CD14-positive monocyte (primary cell): ENCODE results near the gene PTGR3. TPM values are rescaled to one million over a fixed set of nuclear protein-coding genes. Genes with fewer than 3 reads are reported as not detected.

ENCODE experiments used
- DNase-seq, 3 donors: peaks; one replicate each; pipeline ENCODE4 v3.0.0-alpha.2; 2011 to 2022
- H2AFZ ChIP-seq: 2 replicates; pipeline ENCODE4 v1.6.0; 2012; ENCODE audit warnings: mild to moderate bottlenecking, low read depth, low read length, inconsistent platforms; ENCODE audit not compliant: insufficient read depth, poor library complexity, severe bottlenecking
- H3K27ac ChIP-seq, 2 donors: 1 replicate in 1 of 2; 2 replicates in 1 of 2; pipeline ENCODE4 v1.5.1; 2012 to 2013; ENCODE audit warnings: low read length in 2 of 2, control low read depth in 1 of 2, inconsistent platforms in 1 of 2, low read depth in 1 of 2, mild to moderate bottlenecking in 1 of 2
- H3K27me3 ChIP-seq, 2 donors: one replicate each; pipeline versions ENCODE4 v1.6.0 to v1.6.1; 2011 to 2013; ENCODE audit warnings: low read length in 2 of 2; ENCODE audit not compliant: control insufficient read depth in 2 of 2, insufficient read depth in 2 of 2
- H3K36me3 ChIP-seq, 2 donors: replicated peaks in 1 of 2; 1 replicate in 1 of 2; 2 replicates in 1 of 2; pipeline versions ENCODE4 v1.5.1 to v1.6.1; 2012 to 2013; ENCODE audit warnings: low read length in 2 of 2, control low read depth in 1 of 2, inconsistent platforms in 1 of 2, mild to moderate bottlenecking in 1 of 2; ENCODE audit not compliant: insufficient read depth in 2 of 2, control insufficient read depth in 1 of 2
- H3K4me1 ChIP-seq, 2 donors: 1 replicate in 1 of 2; 2 replicates in 1 of 2; pipeline versions ENCODE4 v1.5.1 to v1.6.1; 2012 to 2013; ENCODE audit warnings: low read length in 2 of 2, control low read depth in 1 of 2, inconsistent platforms in 1 of 2, mild to moderate bottlenecking in 1 of 2, moderate library complexity in 1 of 2; ENCODE audit not compliant: insufficient read depth in 2 of 2, control insufficient read depth in 1 of 2
- H3K4me2 ChIP-seq: replicated peaks from 2 replicates; pipeline ENCODE3; 2012; ENCODE audit warnings: low read length, moderate library complexity, mild to moderate bottlenecking; ENCODE audit not compliant: poor library complexity, severe bottlenecking; ENCODE audit errors: extremely low read depth
- H3K4me3 ChIP-seq, 3 experiments: fragments of 200-600 bp in 1 of 3; sonication (generic) in 1 of 3; replicated peaks in 1 of 3; 1 replicate in 2 of 3; 2 replicates in 1 of 3; pipeline ENCODE4 v1.5.1; 2011 to 2013; ENCODE audit warnings: low read length in 3 of 3, mild to moderate bottlenecking in 3 of 3, control low read depth in 2 of 3, low read depth in 2 of 3, inconsistent platforms in 1 of 3, moderate library complexity in 1 of 3
- H3K79me2 ChIP-seq: 2 replicates; pipeline ENCODE4 v1.6.0; 2012; ENCODE audit warnings: mild to moderate bottlenecking, control low read depth, inconsistent platforms, low read length, moderate library complexity; ENCODE audit not compliant: insufficient read depth
- H3K9ac ChIP-seq: 2 replicates; pipeline ENCODE4 v1.6.0; 2017; ENCODE audit warnings: low read length, mild to moderate bottlenecking; ENCODE audit not compliant: insufficient read depth, poor library complexity, severe bottlenecking
- H3K9me3 ChIP-seq, 2 donors: replicated peaks in 1 of 2; 1 replicate in 1 of 2; 2 replicates in 1 of 2; pipeline versions ENCODE4 v1.5.1 to v1.6.1; 2012 to 2013; ENCODE audit warnings: low read length in 2 of 2, control low read depth in 1 of 2; ENCODE audit not compliant: control insufficient read depth in 1 of 2, insufficient read depth in 1 of 2
- H4K20me1 ChIP-seq: 2 replicates; pipeline ENCODE4 v1.6.0; 2012; ENCODE audit warnings: mild to moderate bottlenecking, low read length, control low read depth, moderate library complexity; ENCODE audit not compliant: insufficient read depth
- H3K27ac Mint-ChIP-seq, 7 donors: one replicate each; pipeline ENCODE4 v1.8.0; 2020; ENCODE audit warnings: mild to moderate bottlenecking in 7 of 7, mixed read lengths in 7 of 7, moderate library complexity in 6 of 7, inconsistent platforms in 2 of 7
- H3K27me3 Mint-ChIP-seq, 3 donors: one replicate each; pipeline ENCODE4 v1.8.0; 2021 to 2022; ENCODE audit warnings: low read depth in 3 of 3, mild to moderate bottlenecking in 3 of 3, mixed read lengths in 3 of 3, moderate library complexity in 3 of 3, inconsistent platforms in 1 of 3
- H3K36me3 Mint-ChIP-seq, 2 donors: one replicate each; pipeline ENCODE4 v1.8.0; 2020; ENCODE audit warnings: mixed read lengths in 2 of 2, inconsistent platforms in 1 of 2, mild to moderate bottlenecking in 1 of 2
- H3K4me1 Mint-ChIP-seq: one replicate; pipeline ENCODE4 v1.8.0; 2020; ENCODE audit warnings: mild to moderate bottlenecking, mixed read lengths
- H3K4me3 Mint-ChIP-seq, 2 donors: one replicate each; pipeline ENCODE4 v1.8.0; 2020; ENCODE audit warnings: mild to moderate bottlenecking in 2 of 2, mixed read lengths in 2 of 2, moderate library complexity in 1 of 2
- H3K9me3 Mint-ChIP-seq, 7 donors: one replicate each; pipeline ENCODE4 v1.8.0; 2020 to 2022; ENCODE audit warnings: mixed read lengths in 7 of 7, mild to moderate bottlenecking in 6 of 7, moderate library complexity in 6 of 7, inconsistent platforms in 2 of 7
- CTCF ChIP-seq: fragments of 200-600 bp; IDR thresholded peaks from one replicate; pipeline ENCODE4 v1.8.0; 2022; ENCODE audit warnings: antibody characterized with exemption, mild to moderate bottlenecking
- WGBS: methylation state at CpG from one replicate; pipeline ENCODE4 v1.1.5; 2013; ENCODE audit warnings: missing lambda C conversion rate; ENCODE audit not compliant: insufficient coverage; 5-methylcytosine and 5-hydroxymethylcytosine counted together
- intact Hi-C, 2 donors: fragments of 100-400 bp; cut with micrococcal nuclease; formaldehyde crosslinking; loops; one replicate each; pipeline versions ENCODE4 v1.15.0 to v1.15.1; 2023
- polyA plus RNA-seq, 3 donors: library from polyadenylated mRNA; depleted of rRNA in 1 of 3; unstranded in 2 of 3; stranded (reverse) in 1 of 3; fragments of 300-500 nt in 2 of 3; fragments of >200 nt in 1 of 3; fragmentation: Illumina TruSeq in 2 of 3; gene quantifications; 1 replicate in 2 of 3; 2 replicates in 1 of 3; pipeline ENCODE4 v1.2.3, GENCODE V29; 2012 to 2021

Gene PTGR3
- polyA plus RNA-seq, 3 donors = 15.5 to 27.5 (median 23.6) TPM

GRCh38 chr18:75223687-75224347, 14.9 kb upstream of the PTGR3 start:
- Histone ChIP-seq H4K20me1 (peaks cover 70% of the 10 kb centered on the region), H3K9me3 (no peaks in the 10 kb centered on the region), H3K4me3 (no peak overlapping the region), H3K9ac (no peak overlapping the region), H3K4me1 (peaks cover 11 to 28% of the 10 kb centered on the region in 2 donors), H3K79me2 (peaks cover 65% of the 10 kb centered on the region), H3K36me3 (no peaks in the 10 kb centered on the region), H3K27me3 (no peaks in the 10 kb centered on the region), H3K27ac (no peak overlapping the region), H3K4me2 (no peak overlapping the region), H2AFZ (no peak overlapping the region)
- Mint-ChIP-seq H3K9me3 (no peaks in the 10 kb centered on the region), H3K4me1 (peaks cover 42% of the 10 kb centered on the region), H3K4me3 (no peak overlapping the region), H3K27ac (no peak overlapping the region), H3K27me3 (peaks cover 3 to 7% (median 5%) of the 10 kb centered on the region in 3 donors), H3K36me3 (peaks cover 11 to 19% of the 10 kb centered on the region in 2 donors)
- intact Hi-C loops = no loop called here
- 0% methylated on average over 1 of the region's 9 CpGs for WGBS
- no peak for TF ChIP-seq CTCF
- peak in 1 of 3 donors; percentile 28 for DNase-seq

GRCh38 chr18:75222407-75222806, 13.5 kb upstream of the PTGR3 start:
- peaks cover 11 to 24% of the 10 kb centered on the region in 2 donors for H3K4me1 ChIP-seq
- no peak overlapping the region for H3K4me3 Mint-ChIP-seq
- H3K36me3 ChIP-seq = no peaks in the 10 kb centered on the region
- no peak overlapping the region for H3K4me2 ChIP-seq
- no peak overlapping the region for H3K27ac ChIP-seq
- peaks cover 3 to 5% (median 3%) of the 10 kb centered on the region in 3 donors for H3K27me3 Mint-ChIP-seq
- intact Hi-C loops = no loop called here
- H4K20me1 ChIP-seq = peaks cover 56% of the 10 kb centered on the region
- DNase-seq = no peak
- peaks cover 73% of the 10 kb centered on the region for H3K79me2 ChIP-seq
- TF ChIP-seq CTCF = no peak
- peaks cover 8 to 19% of the 10 kb centered on the region in 2 donors for H3K36me3 Mint-ChIP-seq
- H2AFZ ChIP-seq = no peak overlapping the region
- no peak overlapping the region for H3K9ac ChIP-seq
- no peaks in the 10 kb centered on the region for H3K9me3 Mint-ChIP-seq
- H3K9me3 ChIP-seq = no peaks in the 10 kb centered on the region
- H3K4me3 ChIP-seq = no peak overlapping the region
- peaks cover 38% of the 10 kb centered on the region for H3K4me1 Mint-ChIP-seq
- H3K27ac Mint-ChIP-seq = no peak overlapping the region
- H3K27me3 ChIP-seq = no peaks in the 10 kb centered on the region
- WGBS = no CpG with 5 or more reads among the region's 10 CpGs
